ENCODE measurements around the gene LMNTD2. TPM values are rescaled to one million over a fixed set of nuclear protein-coding genes. Genes with fewer than 3 reads are reported as not detected.

LMNTD2 gene
- total RNA-seq, 2 experiments from 2014 or later, result 3.1 to 3.9 TPM

DNA sequence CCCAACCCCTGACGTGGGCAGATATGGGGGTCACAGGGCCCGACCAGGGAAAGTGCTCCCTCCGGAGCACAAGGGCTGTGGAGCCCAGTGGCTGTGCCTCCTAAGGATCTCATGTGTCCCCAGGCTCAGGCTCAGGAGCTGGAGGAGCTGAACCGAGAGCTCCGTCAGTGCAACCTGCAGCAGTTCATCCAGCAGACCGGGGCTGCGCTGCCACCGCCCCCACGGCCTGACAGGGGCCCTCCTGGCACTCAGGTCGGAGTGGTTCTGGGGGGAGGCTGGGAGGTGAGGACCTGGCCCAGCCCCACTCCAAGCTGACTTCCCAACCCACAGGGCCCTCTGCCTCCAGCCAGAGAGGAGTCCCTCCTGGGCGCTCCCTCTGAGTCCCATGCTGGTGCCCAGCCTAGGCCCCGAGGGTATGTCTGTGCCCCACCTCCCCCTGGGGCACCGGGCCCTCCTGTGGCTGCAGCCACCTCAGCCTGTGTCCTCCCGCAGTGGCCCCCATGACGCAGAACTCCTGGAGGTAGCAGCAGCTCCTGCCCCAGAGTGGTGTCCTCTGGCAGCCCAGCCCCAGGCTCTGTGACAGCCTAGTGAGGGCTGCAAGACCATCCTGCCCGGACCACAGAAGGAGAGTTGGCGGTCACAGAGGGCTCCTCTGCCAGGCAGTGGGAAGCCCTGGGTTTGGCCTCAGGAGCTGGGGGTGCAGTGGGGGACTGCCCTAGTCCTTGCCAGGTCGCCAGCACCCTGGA is 2.7 kb upstream of the LMNTD2 start:
- intact Hi-C loops (cut with micrococcal nuclease), result no loop called here
- ChIA-PET POLR2A (interaction anchor here (1.1 kb wide), 1 partner anchor 13 kb away, joined by 4 read pairs; the partner anchor contains the start of gene PHRF1), CTCF (interaction anchor here (1.1 to 1.6 kb wide), 2 partner anchors 9 to 44 kb away, joined by 3 to 9 read pairs; no protein-coding TSS in a partner anchor)
- Mint-ChIP-seq H3K9me3 (no peaks in the 10 kb centered on the region), H3K36me3 (peaks cover 4% of the 10 kb centered on the region), H3K27me3 (no peaks in the 10 kb centered on the region), H3K4me1 (ENCODE audit: low read depth) (peaks cover 14% of the 10 kb centered on the region), H3K4me3 (no peak overlapping the region), H3K27ac (no peak overlapping the region)
- no peak for DNase-seq

DNA sequence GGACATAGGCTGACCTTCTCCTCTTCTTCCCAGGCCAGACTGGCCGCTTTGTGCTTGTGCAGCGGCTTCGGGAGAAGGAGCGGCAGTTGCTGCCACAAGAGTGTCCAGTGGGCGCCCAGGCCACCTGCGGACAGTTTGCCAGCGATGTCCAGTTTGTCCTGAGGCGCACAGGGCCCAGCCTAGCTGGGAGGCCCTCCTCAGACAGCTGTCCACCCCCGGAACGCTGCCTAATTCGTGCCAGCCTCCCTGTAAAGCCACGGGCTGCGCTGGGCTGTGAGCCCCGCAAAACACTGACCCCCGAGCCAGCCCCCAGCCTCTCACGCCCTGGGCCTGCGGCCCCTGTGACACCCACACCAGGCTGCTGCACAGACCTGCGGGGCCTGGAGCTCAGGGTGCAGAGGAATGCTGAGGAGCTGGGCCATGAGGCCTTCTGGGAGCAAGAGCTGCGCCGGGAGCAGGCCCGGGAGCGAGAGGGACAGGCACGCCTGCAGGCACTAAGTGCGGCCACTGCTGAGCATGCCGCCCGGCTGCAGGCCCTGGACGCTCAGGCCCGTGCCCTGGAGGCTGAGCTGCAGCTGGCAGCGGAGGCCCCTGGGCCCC is 1.6 kb upstream of the LMNTD2 start:
- intact Hi-C loops (cut with micrococcal nuclease), result no loop called here
- peak overlapping the region; percentile 90 for H3K4me3 Mint-ChIP-seq
- no peak for DNase-seq
- no peaks in the 10 kb centered on the region for H3K9me3 Mint-ChIP-seq
- H3K27me3 Mint-ChIP-seq, result peaks cover 2% of the 10 kb centered on the region
- H3K27ac Mint-ChIP-seq, result no peak overlapping the region
- peaks cover 12% of the 10 kb centered on the region for H3K4me1 Mint-ChIP-seq (ENCODE audit: low read depth)
- CTCF ChIA-PET, result interaction anchor here (0.6 kb wide), 1 partner anchor 185 kb away, joined by 3 read pairs; the partner anchor contains the start of gene TALDO1
- peaks cover 3% of the 10 kb centered on the region for H3K36me3 Mint-ChIP-seq
- POLR2A ChIA-PET, result interaction anchor here (0.8 kb wide), 1 partner anchor 14 kb away, joined by 3 read pairs; the partner anchor contains the start of gene PHRF1

DNA sequence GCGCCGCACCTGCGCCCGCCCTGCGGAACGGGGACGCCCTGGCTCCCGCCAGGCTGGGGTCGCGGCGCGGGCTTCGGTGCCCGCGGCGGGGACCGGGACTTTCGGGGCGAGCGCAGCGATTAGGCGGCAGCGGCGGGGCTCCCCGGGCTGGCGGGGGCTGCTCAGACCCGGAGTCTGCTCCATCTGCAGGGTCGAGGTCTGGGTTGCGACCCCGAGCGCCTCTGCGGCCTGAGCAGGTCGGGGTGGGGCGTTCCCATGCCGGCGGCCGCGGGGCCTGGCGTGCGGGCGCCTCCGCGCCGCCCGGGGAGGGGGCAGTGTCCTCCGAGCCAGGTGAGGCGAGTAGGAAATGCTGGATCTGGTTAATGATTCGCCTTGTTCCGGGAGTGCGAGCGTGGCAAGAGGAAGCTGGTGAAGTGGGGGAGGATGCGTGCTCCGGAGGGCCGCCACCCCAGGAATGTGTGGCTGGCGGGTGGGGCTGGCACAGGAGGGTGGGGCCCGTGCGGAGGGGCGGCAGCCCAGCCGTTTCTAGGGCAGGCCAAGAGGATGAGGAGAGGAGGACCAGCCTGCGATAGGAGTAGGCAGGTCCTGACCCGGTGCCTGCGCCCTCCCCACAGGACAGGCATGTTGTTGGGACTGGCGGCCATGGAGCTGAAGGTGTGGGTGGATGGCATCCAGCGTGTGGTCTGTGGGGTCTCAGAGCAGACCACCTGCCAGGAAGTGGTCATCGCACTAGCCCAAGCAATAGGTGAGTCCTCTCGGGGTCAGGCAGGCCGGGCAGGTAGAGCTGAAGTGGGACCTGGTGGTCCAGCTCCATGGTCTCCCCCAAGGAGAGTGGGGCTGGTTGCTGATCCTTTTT is 838 bp upstream of the LMNTD2 start:
- ChIA-PET CTCF (interaction anchor here (0.6 kb wide), 1 partner anchor 186 kb away, joined by 3 read pairs; the partner anchor contains the start of gene TALDO1), POLR2A (interaction anchor here (0.5 to 0.8 kb wide), 2 partner anchors 15 to 98 kb away, joined by 3 read pairs; partner anchors contain the start of gene PHRF1)
- Mint-ChIP-seq H3K9me3 (no peaks in the 10 kb centered on the region), H3K4me3 (peak overlapping the region; percentile 90), H3K27me3 (peaks cover 4% of the 10 kb centered on the region), H3K27ac (peak overlapping the region; percentile 64), H3K4me1 (ENCODE audit: low read depth) (peaks cover 14% of the 10 kb centered on the region), H3K36me3 (peaks cover 2% of the 10 kb centered on the region)
- intact Hi-C loops (cut with micrococcal nuclease), result loop anchor here (2.0 kb wide), 1 partner anchor 25 kb away; the partner anchor contains the start of gene LRRC56
- peak; percentile 44 for DNase-seq

DNA sequence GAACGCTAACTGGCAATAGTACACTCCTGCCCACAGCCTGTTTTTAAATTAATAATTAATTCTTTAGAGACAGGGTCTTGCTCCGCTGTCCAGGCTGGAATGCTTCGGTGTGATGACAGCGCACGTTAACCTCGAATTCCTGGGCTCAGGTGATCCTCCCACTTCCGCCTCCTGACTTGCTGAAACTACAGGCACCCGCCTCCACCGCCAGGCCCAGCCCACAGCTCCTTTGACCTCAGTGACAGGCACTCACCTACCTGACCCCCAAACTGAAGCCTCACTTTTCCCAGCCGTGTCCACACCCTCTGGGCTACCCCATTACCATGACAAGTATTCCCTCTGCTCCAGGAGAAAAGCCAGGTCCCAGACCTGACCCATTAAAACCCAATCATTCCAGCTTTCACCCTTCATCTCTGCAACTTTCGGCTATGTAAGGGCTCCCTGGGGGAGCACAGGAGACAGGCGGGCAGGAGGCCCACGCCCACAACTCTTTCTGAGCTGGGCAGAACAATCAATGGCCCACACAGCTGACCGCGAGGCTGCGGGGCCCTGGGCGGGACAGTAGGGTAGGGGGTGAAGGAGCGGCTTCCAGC is 730 bp downstream of the LMNTD2 start:
- no peak for DNase-seq
- CTCF ChIA-PET, result interaction anchor here (0.6 to 1.7 kb wide), 5 partner anchors 16 to 164 kb away, joined by 3 to 7 read pairs (median 4); no protein-coding TSS in a partner anchor
- Mint-ChIP-seq H3K4me1 (ENCODE audit: low read depth) (peaks cover 14% of the 10 kb centered on the region), H3K36me3 (peaks cover 2% of the 10 kb centered on the region), H3K27ac (peak overlapping the region; percentile 67), H3K27me3 (peaks cover 5% of the 10 kb centered on the region), H3K4me3 (peak overlapping the region; percentile 60), H3K9me3 (no peaks in the 10 kb centered on the region)
- intact Hi-C loops (cut with micrococcal nuclease), result loop anchor here (1.0 to 2.0 kb wide), 3 partner anchors 8 to 23 kb away; partner anchors contain the start of genes LRRC56 and PHRF1
- POLR2A ChIA-PET, result interaction anchor here (1.1 kb wide), 1 partner anchor 24 kb away, joined by 4 read pairs; the partner anchor contains the start of gene HRAS

DNA sequence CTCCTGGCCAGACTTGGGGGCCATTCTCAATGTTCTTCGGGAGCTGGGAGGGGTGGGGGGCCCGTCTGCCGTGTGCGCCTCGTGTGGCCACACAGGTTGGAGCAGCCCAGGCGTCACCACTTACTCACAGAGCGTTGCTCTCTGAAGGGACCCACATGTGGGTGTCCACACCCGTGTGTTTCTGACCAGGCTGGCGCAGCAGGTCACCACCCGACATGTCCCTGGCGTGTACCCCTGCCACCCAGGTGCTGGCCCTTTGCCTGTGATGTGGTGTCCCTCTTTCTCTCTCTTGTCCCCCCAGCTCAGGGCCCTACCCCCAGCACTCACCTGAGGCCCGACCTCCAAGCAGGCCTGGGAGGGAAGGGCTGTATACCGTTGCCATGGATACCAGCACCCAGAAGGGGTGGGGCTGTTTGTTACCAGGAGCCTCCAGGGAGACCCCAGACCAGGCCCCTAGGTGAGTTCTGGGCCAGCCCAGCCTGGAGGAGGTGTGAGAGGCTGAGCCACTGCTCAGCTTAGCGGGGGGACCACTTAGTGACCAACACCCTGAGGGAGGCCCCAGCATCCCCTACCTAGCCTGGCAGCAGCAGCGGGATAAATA is 1.4 kb downstream of the LMNTD2 start:
- Mint-ChIP-seq H3K4me1 (ENCODE audit: low read depth) (peaks cover 14% of the 10 kb centered on the region), H3K36me3 (peaks cover 2% of the 10 kb centered on the region), H3K27ac (no peak overlapping the region), H3K4me3 (no peak overlapping the region), H3K27me3 (peaks cover 5% of the 10 kb centered on the region), H3K9me3 (no peaks in the 10 kb centered on the region)
- DNase-seq, result no peak
- ChIA-PET CTCF (interaction anchor here (1.0 to 1.7 kb wide), 4 partner anchors 17 to 164 kb away, joined by 3 to 7 read pairs (median 4); no protein-coding TSS in a partner anchor), POLR2A (interaction anchor here (1.1 kb wide), 1 partner anchor 23 kb away, joined by 4 read pairs; the partner anchor contains the start of gene HRAS)
- intact Hi-C loops (cut with micrococcal nuclease), result no loop called here

DNA sequence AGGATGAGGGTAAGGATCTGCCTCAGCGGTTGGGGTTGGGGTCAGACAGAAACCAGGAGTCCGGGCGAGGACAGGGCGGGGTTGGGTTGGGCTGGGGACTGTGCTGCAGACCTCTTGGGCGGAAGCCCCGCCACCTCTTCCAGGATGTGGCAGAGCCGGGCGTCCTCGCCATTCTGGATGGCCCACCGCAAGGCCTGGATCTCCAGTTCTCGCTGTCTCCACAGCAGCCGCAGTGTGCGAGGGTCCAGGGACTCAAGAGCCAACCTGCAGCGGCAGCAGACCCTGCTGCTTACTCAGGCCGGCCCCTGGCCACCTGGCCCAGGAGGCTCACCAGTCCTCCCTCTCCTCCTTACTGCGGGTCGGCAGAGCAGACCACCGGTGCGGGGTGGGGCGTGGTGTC is 2.0 kb downstream of the LMNTD2 start:
- H3K36me3 Mint-ChIP-seq, result peaks cover under 1% of the 10 kb centered on the region
- no peak for DNase-seq
- CTCF ChIA-PET, result no interaction called here
- peaks cover 5% of the 10 kb centered on the region for H3K27me3 Mint-ChIP-seq
- peaks cover 14% of the 10 kb centered on the region for H3K4me1 Mint-ChIP-seq (ENCODE audit: low read depth)
- intact Hi-C loops (cut with micrococcal nuclease), result no loop called here
- H3K4me3 Mint-ChIP-seq, result no peak overlapping the region
- no peaks in the 10 kb centered on the region for H3K9me3 Mint-ChIP-seq
- POLR2A ChIA-PET, result no interaction called here
- no peak overlapping the region for H3K27ac Mint-ChIP-seq

DNA sequence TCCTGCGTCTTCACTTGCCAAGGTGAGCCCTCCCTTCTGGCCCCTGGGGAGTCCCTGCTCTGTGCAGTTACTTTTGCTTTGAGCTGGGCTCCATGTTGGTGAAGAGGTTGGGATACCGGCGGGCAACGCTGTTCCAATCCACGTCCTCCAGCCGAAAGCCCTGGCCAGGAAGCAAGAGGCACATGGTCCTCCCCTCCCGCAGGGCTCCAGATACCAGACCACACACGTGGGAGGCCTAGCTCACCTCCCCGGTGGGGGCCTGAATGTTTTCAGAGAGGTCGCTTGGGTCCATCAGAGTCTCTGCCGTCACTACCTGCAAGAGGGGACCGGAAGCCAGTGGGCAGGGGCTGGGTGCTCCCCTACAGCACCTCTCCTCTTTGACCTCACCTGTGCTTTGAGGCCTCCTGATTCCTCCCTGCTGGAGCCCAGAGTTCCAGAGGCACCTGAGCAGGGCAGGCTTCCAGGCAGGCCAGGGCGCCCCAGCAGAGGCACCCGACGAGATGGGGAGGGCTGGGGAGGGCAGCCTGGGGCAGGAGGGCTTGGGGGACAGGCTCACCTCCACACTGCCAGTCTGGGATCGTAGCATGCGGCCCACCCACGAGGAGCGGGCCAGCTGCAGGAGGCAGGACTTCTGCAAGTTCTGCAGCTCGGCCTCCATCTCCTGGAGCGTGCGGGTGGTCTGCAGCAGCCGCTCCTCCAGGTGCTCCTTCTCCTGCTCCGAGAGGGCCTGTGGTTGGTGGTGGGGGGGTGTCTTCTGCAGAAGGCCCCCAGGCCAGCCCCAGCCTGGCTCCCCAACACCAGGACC is 3.0 kb downstream of the LMNTD2 start:
- Mint-ChIP-seq H3K27me3 (peaks cover 5% of the 10 kb centered on the region), H3K9me3 (no peaks in the 10 kb centered on the region), H3K36me3 (no peaks in the 10 kb centered on the region), H3K4me1 (ENCODE audit: low read depth) (peaks cover 14% of the 10 kb centered on the region), H3K27ac (no peak overlapping the region), H3K4me3 (no peak overlapping the region)
- ChIA-PET POLR2A (no interaction called here), CTCF (interaction anchor here (1.6 to 5.2 kb wide), 2 partner anchors 30 to 166 kb away, joined by 4 to 129 read pairs; no protein-coding TSS in a partner anchor)
- intact Hi-C loops (cut with micrococcal nuclease), result no loop called here
- no peak for DNase-seq

DNA sequence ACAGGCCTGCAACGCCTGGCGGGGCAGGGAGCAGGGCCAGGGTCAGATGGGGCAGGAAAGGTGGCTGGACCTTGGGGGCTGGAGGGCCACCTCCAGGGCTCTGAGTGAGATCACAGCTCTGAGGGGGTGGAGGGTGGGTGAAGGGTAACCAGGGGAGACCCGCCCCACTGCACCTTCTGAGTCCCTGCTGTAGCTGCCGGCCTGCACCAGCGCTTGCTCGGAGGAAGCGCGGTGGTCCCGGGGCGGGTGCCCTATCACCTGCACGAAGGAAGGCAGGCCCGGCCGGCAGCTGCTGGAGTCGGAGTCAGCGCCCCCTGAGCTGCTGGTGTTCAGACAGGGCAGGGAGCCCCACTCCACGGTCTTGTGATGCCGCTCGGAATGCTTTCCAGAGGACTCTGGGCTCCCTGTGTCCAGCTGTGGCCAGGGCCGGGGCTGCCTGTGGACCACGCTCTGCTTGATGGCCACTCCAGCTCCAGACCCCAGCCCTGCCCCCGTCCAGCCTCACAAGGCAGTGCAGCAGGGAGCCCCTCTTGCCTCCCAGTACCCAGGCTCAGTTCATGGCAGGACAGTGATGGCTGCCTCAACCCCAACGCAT is 3.8 kb downstream of the LMNTD2 start:
- H3K4me3 Mint-ChIP-seq, result no peak overlapping the region
- POLR2A ChIA-PET, result interaction anchor here (0.9 kb wide), 1 partner anchor 38 kb away, joined by 3 read pairs; no protein-coding TSS in a partner anchor

DNA sequence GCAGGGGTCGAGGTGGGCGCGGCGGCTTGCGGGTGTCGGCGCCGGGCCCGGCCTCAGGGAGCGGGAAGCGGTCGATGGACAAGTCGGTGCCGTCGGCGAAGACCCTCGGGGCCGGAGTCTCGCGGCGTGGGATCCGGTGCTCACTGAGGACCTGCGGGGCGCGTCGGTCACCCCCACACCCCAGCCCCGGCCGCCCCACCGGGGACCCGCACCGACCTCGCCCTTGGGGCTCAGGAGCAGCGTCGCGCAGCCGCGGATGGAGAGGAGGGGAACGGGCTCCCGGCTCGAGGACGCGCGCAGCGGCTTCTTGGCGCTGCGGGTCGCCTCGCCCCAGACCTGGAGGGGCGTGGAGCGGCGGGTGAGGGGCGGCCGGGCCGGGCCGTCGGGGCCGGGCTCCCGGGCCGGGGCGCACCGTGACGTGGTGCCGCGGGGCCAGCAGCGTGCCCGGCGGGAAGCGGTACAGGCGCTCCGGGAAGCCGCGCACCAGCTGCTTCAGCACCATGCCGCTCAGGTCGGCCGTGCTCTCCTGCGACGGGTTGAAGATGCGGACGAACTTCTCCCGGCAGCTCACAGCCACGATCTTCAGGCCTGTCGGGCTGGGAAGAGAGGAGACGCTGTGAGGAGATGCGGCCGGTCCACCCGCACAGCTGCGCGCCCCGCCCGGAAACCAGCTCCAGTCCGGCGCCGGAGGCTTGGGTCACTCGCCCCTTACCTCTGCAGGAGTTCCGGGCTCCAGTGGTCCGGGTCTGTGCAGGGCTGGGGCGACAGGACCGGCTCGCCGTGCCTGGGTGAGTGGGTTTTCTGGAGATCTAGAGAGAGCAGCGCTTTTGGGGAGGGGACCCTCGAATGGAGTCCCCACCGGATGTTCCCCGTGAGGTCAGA is 4.5 kb downstream of the LMNTD2 start:
- Mint-ChIP-seq H3K36me3 (no peaks in the 10 kb centered on the region), H3K27me3 (peaks cover 5% of the 10 kb centered on the region), H3K4me1 (ENCODE audit: low read depth) (peaks cover 10% of the 10 kb centered on the region), H3K4me3 (no peak overlapping the region), H3K27ac (no peak overlapping the region), H3K9me3 (no peaks in the 10 kb centered on the region)
- intact Hi-C loops (cut with micrococcal nuclease), result loop anchor here (1.0 kb wide), 1 partner anchor 167 kb away; no protein-coding TSS in a partner anchor
- ChIA-PET CTCF (interaction anchor here (0.6 to 5.2 kb wide), 9 partner anchors 9 to 168 kb away, joined by 3 to 129 read pairs (median 5); partner anchors contain the start of genes DEAF1, HRAS, PHRF1 and TMEM80), POLR2A (interaction anchor here (0.9 kb wide), 1 partner anchor 37 kb away, joined by 3 read pairs; no protein-coding TSS in a partner anchor)
- DNase-seq, result no peak

More for the DNA sequence above, 3.8 kb downstream of the LMNTD2 start:
- CTCF ChIA-PET, result interaction anchor here (1.0 to 5.2 kb wide), 4 partner anchors 19 to 167 kb away, joined by 3 to 129 read pairs (median 10); partner anchors contain the start of genes DEAF1, PHRF1 and TMEM80
- intact Hi-C loops (cut with micrococcal nuclease), result no loop called here
- no peaks in the 10 kb centered on the region for H3K9me3 Mint-ChIP-seq
- DNase-seq, result no peak
- H3K27me3 Mint-ChIP-seq, result peaks cover 5% of the 10 kb centered on the region
- H3K4me1 Mint-ChIP-seq (ENCODE audit: low read depth), result peaks cover 14% of the 10 kb centered on the region
- H3K27ac Mint-ChIP-seq, result no peak overlapping the region
- H3K36me3 Mint-ChIP-seq, result no peaks in the 10 kb centered on the region

Data from activated CD4-positive, alpha-beta memory T cell treated with anti-CD3 and anti-CD28 coated beads for 36 hours (primary cell).